Ovary (tissue), 9 donors: ENCODE results near the gene PEAK1. TPM values are rescaled to one million over a fixed set of nuclear protein-coding genes. Genes with fewer than 3 reads are reported as not detected.

Source experiments
- DNase-seq, 5 donors: peaks; one replicate each; pipeline ENCODE4 v3.0.0-alpha.2; 2019 to 2020
- H3K27ac ChIP-seq, 2 donors: fragments of 200-600 bp; one replicate each; pipeline versions ENCODE4 v1.5.1 to v1.8.0; 2019 to 2022
- H3K27me3 ChIP-seq: fragments of 200-600 bp; one replicate; pipeline ENCODE4 v1.8.0; 2022
- H3K36me3 ChIP-seq: fragments of 200-600 bp; sonication (generic); one replicate; pipeline ENCODE4 v1.5.1; 2019
- H3K4me1 ChIP-seq: one replicate; pipeline ENCODE4 v1.8.1; 2013; ENCODE audit warnings: mild to moderate bottlenecking, moderate library complexity; ENCODE audit not compliant: insufficient read depth
- H3K4me3 ChIP-seq: fragments of 200-600 bp; sonication (generic); one replicate; pipeline ENCODE4 v1.5.1; 2017
- H3K9me3 ChIP-seq, 2 donors: fragments of 200-600 bp in 1 of 2; sonication (generic) in 1 of 2; one replicate each; pipeline versions ENCODE4 v1.5.1 to v1.8.1; 2013 to 2019; ENCODE audit warnings: mild to moderate bottlenecking in 1 of 2, moderate library complexity in 1 of 2
- CTCF ChIP-seq, 3 donors: fragments of 450-650 bp in 2 of 3; fragments of 200-600 bp in 1 of 3; IDR thresholded peaks; one replicate each; pipeline versions ENCODE4 v1.5.1 to v1.8.0; 2016 to 2022; ENCODE audit warnings: antibody characterized with exemption in 3 of 3, mild to moderate bottlenecking in 1 of 3
- EP300 ChIP-seq: sonication (generic); formaldehyde crosslinking; IDR thresholded peaks from one replicate; pipeline ENCODE4 v1.6.1; 2017; ENCODE audit warnings: antibody characterized with exemption
- POLR2A ChIP-seq: fragments of 450-650 bp; IDR thresholded peaks from one replicate; pipeline ENCODE4 v1.6.1; 2017; ENCODE audit warnings: antibody characterized with exemption, mild to moderate bottlenecking, moderate library complexity
- WGBS, 3 donors: extraction: QIAGEN DNeasy Blood & Tissue Kit in 1 of 3; methylation state at CpG; one replicate each; pipeline versions ENCODE4 v1.1.5 to v1.1.7; 2013 to 2017; 5-methylcytosine and 5-hydroxymethylcytosine counted together
- intact Hi-C, 4 donors: fragments of 100-400 bp; cut with DNase I; formaldehyde crosslinking; loops; one replicate each; pipeline versions ENCODE4 v1.11.0 to v1.15.1; 2022 to 2023
- polyA plus RNA-seq, 2 donors: library from polyadenylated mRNA; stranded (reverse); fragments of 200-250 nt in 1 of 2; fragments of 350-450 nt in 1 of 2; fragmentation: Illumina TruSeq in 1 of 2; extraction: RNeasy Lipid Tissue Mini Kit (QIAGEN cat#74804) in 1 of 2; gene quantifications; one replicate each; pipeline ENCODE4 v1.2.3, GENCODE V29; 2013 to 2014
- total RNA-seq, 7 donors: library from RNA; depleted of rRNA in 2 of 7; stranded (reverse); fragments of >200 nt in 2 of 7; fragmentation: NEBNext Ultra II Directional in 3 of 7; extraction: Animal tissue kit (Norgen Biotek cat#: 25700) in 3 of 7; gene quantifications; one replicate each; pipeline versions ENCODE4 v1.1.0 to v1.2.4, GENCODE V29; 2016 to 2023
- donor health status: DM: no; HTN: no; CAD: no; lungs with moderate emphysema.
- donor health status: DM: no; HTN: no; CAD: no.
- donor health status: Bipolar disorder and iron deficiency.
- donor health status: DM: yes; HTN: yes; CAD: no.
- donor health status: DM: no; HTN: no; CAD: no.
- donor health status: DM: yes; HTN: yes; CAD: no.

PEAK1 gene
- total and polyA plus RNA-seq, 9 donors: 6.6 to 48.4 (median 41.4) TPM

DNA sequence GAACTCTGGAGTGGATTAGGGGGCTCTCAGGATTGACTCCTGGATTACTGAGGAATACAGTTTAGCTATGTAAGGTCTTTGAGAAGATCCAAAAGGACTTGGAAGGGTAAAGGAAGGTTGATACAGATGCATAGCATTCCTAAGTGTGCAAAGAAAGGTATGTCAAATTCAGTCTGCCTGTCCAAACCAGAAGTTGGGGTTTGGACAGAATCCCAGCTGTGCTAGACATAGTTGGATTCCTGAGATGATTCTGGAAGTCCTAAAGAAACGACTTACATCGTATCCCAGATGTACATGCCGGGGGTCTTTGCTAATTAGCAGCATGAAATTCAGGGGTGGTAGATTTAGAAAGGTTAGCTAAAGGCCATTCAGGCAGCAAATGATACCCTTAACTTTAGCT, 251.3 kb downstream of the PEAK1 start:
- Histone ChIP-seq H3K27ac (no peak overlapping the region), H3K4me3 (no peak overlapping the region)

GRCh38 chr15:77168141-77168540, 251.8 kb downstream of the PEAK1 start:
- H3K4me3 ChIP-seq: no peak overlapping the region
- H3K4me1 ChIP-seq: no peaks in the 10 kb centered on the region
- no peaks in the 10 kb centered on the region for H3K9me3 ChIP-seq
- H3K27ac ChIP-seq: no peak overlapping the region
- intact Hi-C loops: no loop called here
- no peaks in the 10 kb centered on the region for H3K36me3 ChIP-seq
- WGBS, 3 donors: 81 to 92% (median 81%) methylated on average over 5 of the region's 5 CpGs
- DNase-seq: no peak
- H3K27me3 ChIP-seq: no peaks in the 10 kb centered on the region
- no peak for TF ChIP-seq POLR2A
- no peak for TF ChIP-seq EP300

More for the DNA sequence above, 251.3 kb downstream of the PEAK1 start:
- 54 to 69% (median 68%) methylated on average over 3 of the region's 3 CpGs for WGBS, 3 donors
- no peak for DNase-seq
- Histone ChIP-seq H3K36me3 (no peaks in the 10 kb centered on the region), H3K4me1 (no peaks in the 10 kb centered on the region), H3K9me3 (no peaks in the 10 kb centered on the region), H3K27me3 (no peaks in the 10 kb centered on the region)
- no peak for TF ChIP-seq POLR2A
- TF ChIP-seq CTCF (IDR thresholded peaks at IDR 0.05): no peak
- no peak for TF ChIP-seq EP300
- intact Hi-C loops: no loop called here

- no peaks in the 10 kb centered on the region for H3K36me3 ChIP-seq
- no peaks in the 10 kb centered on the region for H3K27me3 ChIP-seq
- 46 to 59% (median 54%) methylated on average over 3 of the region's 3 CpGs for WGBS, 3 donors
- H3K4me1 ChIP-seq: no peaks in the 10 kb centered on the region
- intact Hi-C loops: no loop called here
- DNase-seq: no peak
- H3K27ac ChIP-seq: no peak overlapping the region
- H3K9me3 ChIP-seq: no peaks in the 10 kb centered on the region
- TF ChIP-seq EP300 (no peak), POLR2A (no peak), CTCF (IDR thresholded peaks at IDR 0.05) (no peak)
- no peak overlapping the region for H3K4me3 ChIP-seq
These were observed 252.5 kb downstream of the PEAK1 start for GRCh38 chr15:77167406-77167805.

- DNase-seq: no peak
- no peak for TF ChIP-seq POLR2A
- TF ChIP-seq EP300: no peak
- Histone ChIP-seq H3K36me3 (no peaks in the 10 kb centered on the region), H3K27me3 (no peaks in the 10 kb centered on the region), H3K4me1 (peaks cover 2% of the 10 kb centered on the region), H3K4me3 (no peak overlapping the region), H3K27ac (no peak overlapping the region), H3K9me3 (no peaks in the 10 kb centered on the region)
- intact Hi-C loops: no loop called here
- 92% methylated on average over 7 of the region's 7 CpGs for WGBS, 3 donors
These were observed 256.0 kb downstream of the PEAK1 start for GRCh38 chr15:77163781-77164384.

GRCh38 chr15:77162872-77163633, 256.9 kb downstream of the PEAK1 start:
- 80 to 86% (median 83%) methylated on average over 4 of the region's 4 CpGs for WGBS, 3 donors

More at GRCh38 chr15:77162872-77163633, 256.9 kb downstream of the PEAK1 start:
- Histone ChIP-seq H3K4me1 (peaks cover 2% of the 10 kb centered on the region), H3K27ac (no peak overlapping the region), H3K27me3 (no peaks in the 10 kb centered on the region), H3K36me3 (no peaks in the 10 kb centered on the region), H3K4me3 (no peak overlapping the region), H3K9me3 (no peaks in the 10 kb centered on the region)
- TF ChIP-seq CTCF (IDR thresholded peaks at IDR 0.05): no peak
- TF ChIP-seq POLR2A: no peak
- TF ChIP-seq EP300: no peak
- intact Hi-C loops: no loop called here
- DNase-seq: no peak
